ENCODE measurements around the gene RPS6KA5.
A peak's percentile ranks its signal among the peaks of the same experiment; 100 is the strongest.

RPS6KA5 gene

GRCh38 chr14:90924621-90925340 lies 135.7 kb downstream of the RPS6KA5 start:
- DNase-seq, result no peak

GRCh38 chr14:90922141-90922540 lies 138.3 kb downstream of the RPS6KA5 start:
- DNase-seq, result no peak

GRCh38 chr14:90911121-90911520 lies 149.3 kb downstream of the RPS6KA5 start:
- peak; percentile 2 to 44 (median 39) for DNase-seq

- no peak for DNase-seq
Measured at GRCh38 chr14:90907178-90907577, 153.3 kb downstream of the RPS6KA5 start.

GRCh38 chr14:90905531-90905930 lies 154.9 kb downstream of the RPS6KA5 start:
- DNase-seq, result peak in 1 of 3 donors; percentile 4

GRCh38 chr14:90903101-90903500 lies 157.3 kb downstream of the RPS6KA5 start:
- peak; percentile 68 to 78 (median 78) for DNase-seq

GRCh38 chr14:90900476-90901083 lies 159.9 kb downstream of the RPS6KA5 start:
- peak in 1 of 3 donors; percentile 18 for DNase-seq

- DNase-seq, result no peak
Measured at GRCh38 chr14:90897022-90897421, 163.4 kb downstream of the RPS6KA5 start.

- DNase-seq, result peak; percentile 13 to 38 (median 15)
Measured at GRCh38 chr14:90894241-90894640, 166.2 kb downstream of the RPS6KA5 start.

- no peak for DNase-seq
Measured at GRCh38 chr14:90893510-90893909, 166.9 kb downstream of the RPS6KA5 start.

GRCh38 chr14:90892970-90893369 lies 167.5 kb downstream of the RPS6KA5 start:
- peak; percentile 4 to 46 (median 21) for DNase-seq

GRCh38 chr14:90891326-90891725 lies 169.1 kb downstream of the RPS6KA5 start:
- no peak for DNase-seq

- no peak for DNase-seq
Measured at GRCh38 chr14:90890322-90891020, 170.0 kb downstream of the RPS6KA5 start.

- no peak for DNase-seq
Measured at GRCh38 chr14:90886297-90886815, 174.1 kb downstream of the RPS6KA5 start.

GRCh38 chr14:90883782-90884181 lies 176.7 kb downstream of the RPS6KA5 start:
- DNase-seq, result no peak

- no peak for DNase-seq
Measured at GRCh38 chr14:90883197-90883596, 177.2 kb downstream of the RPS6KA5 start.

- DNase-seq, result no peak
Measured at GRCh38 chr14:90880282-90880681, 180.2 kb downstream of the RPS6KA5 start.

GRCh38 chr14:90874599-90874998 lies 185.8 kb downstream of the RPS6KA5 start:
- DNase-seq, result no peak

GRCh38 chr14:90871605-90872233 lies 188.7 kb downstream of the RPS6KA5 start:
- DNase-seq, result peak in 1 of 3 donors; percentile 21

GRCh38 chr14:90870950-90871604 lies 189.4 kb downstream of the RPS6KA5 start:
- peak in 1 of 3 donors; percentile 19 for DNase-seq

- DNase-seq, result no peak
Measured at GRCh38 chr14:90867501-90867900, 192.9 kb downstream of the RPS6KA5 start.

- no peak for DNase-seq
Measured at GRCh38 chr14:90866833-90867232, 193.6 kb downstream of the RPS6KA5 start.

GRCh38 chr14:90864741-90865140 lies 195.7 kb downstream of the RPS6KA5 start:
- DNase-seq, result no peak
